ENCODE measurements around the gene MAP3K3. TPM values are rescaled to one million over a fixed set of nuclear protein-coding genes. Genes with fewer than 3 reads are reported as not detected.

MAP3K3 gene
- total and polyA plus RNA-seq, 9 of the 15 experiments (the other 6 are each of a cell fraction or from before 2014, with no cell fraction given), result 0.69 to 16.5 (median 12.1) TPM

DNA sequence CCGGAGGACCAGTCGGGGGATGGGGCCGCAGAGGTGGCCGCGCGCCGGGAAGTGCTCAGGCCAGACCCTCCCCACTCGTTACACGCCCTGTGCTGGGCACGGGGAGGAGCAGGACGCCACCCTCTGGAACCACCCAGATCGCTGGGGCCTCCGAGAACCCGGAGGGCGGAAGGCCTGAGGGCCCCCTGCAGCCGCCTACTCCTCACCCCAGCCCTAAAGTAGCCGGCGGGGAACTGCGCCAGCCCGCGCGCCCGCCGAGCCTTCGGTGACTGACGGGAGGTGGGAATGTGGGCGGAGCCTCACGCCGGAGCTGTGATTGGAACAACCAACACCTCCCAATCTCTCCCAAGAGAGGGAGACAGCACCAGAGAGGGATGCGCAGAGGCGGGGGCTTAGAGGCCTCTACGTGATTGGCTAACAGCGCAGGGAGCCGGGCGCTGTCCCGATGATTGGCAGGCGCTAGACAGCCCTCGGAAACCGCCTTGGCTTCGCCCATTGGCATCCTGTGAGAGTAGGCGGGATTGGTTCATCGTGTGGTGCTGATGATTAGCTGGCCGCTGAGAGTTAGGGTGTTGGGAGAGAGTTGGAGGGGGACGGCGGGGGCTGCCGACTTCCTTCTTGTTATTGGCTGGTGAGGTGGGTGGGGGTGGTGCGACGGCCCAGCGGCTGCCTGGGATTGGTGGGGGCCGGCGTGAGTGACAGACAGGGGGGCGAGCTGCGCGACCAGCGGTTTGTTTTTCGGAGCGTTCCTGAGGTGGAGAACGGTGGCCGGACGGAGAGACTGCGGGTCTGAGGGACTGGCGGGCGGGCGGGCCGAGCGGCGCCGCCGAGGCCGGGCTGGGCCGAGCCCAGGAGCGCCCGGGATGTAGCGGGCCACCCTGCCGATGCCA, at the start of gene MAP3K3 (continued):
- TF ChIP-seq, protein P1, sequence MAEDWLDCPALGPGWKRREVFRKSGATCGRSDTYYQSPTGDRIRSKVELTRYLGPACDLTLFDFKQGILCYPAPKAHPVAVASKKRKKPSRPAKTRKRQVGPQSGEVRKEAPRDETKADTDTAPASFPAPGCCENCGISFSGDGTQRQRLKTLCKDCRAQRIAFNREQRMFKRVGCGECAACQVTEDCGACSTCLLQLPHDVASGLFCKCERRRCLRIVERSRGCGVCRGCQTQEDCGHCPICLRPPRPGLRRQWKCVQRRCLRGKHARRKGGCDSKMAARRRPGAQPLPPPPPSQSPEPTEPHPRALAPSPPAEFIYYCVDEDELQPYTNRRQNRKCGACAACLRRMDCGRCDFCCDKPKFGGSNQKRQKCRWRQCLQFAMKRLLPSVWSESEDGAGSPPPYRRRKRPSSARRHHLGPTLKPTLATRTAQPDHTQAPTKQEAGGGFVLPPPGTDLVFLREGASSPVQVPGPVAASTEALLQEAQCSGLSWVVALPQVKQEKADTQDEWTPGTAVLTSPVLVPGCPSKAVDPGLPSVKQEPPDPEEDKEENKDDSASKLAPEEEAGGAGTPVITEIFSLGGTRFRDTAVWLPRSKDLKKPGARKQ (CRISPR knock-in tag; IDR thresholded peaks at IDR 0.05), result no peak
- TF ChIP-seq NR2F6 (CRISPR knock-in tag; IDR thresholded peaks at IDR 0.05) (no peak), CAMTA2 (CRISPR knock-in tag; conservative IDR thresholded peaks at IDR 0.05) (no peak), SNRNP70 (optimal IDR thresholded peaks at IDR 0.05; ENCODE audit: low read depth, low read length) (no peak), HMG20B (CRISPR knock-in tag; IDR thresholded peaks at IDR 0.05) (no peak), HDAC3 (IDR thresholded peaks at IDR 0.05; ENCODE audit: borderline replicate concordance, partially characterized antibody) (no peak), GABPB1 (CRISPR knock-in tag; IDR thresholded peaks at IDR 0.05) (0 out of 2 replicates have a peak, but pooled peaks have one; percentile 30), ZEB2 (IDR thresholded peaks at IDR 0.05) (peak; percentile 36; the same call in 1 of the 2 replicates), ZNF311 (CRISPR knock-in tag; IDR thresholded peaks at IDR 0.05) (no peak), ZNF274 (IDR thresholded peaks at IDR 0.05; ENCODE audit: borderline replicate concordance, low read depth, low read length) (no peak), HDAC1 (IDR thresholded peaks at IDR 0.05) (peak in 1 of 2 experiments; percentile 57; a peak in 1 of 4 replicates), DACH1 (IDR thresholded peaks at IDR 0.05; ENCODE audit: partially characterized antibody) (no peak), ZC3H8 (IDR thresholded peaks at IDR 0.05) (no peak), PYGO2 (tag; IDR thresholded peaks at IDR 0.05) (no peak), SNIP1 (IDR thresholded peaks at IDR 0.05; ENCODE audit: low read depth) (no peak), IFI16 (CRISPR knock-in tag; IDR thresholded peaks at IDR 0.05) (no peak), ZNF586 (CRISPR knock-in tag; conservative IDR thresholded peaks at IDR 0.05) (no peak), POLR2AphosphoS2 (IDR thresholded peaks at IDR 0.05; ENCODE audit: low read length) (no peak), TGIF2 (CRISPR knock-in tag; IDR thresholded peaks at IDR 0.05) (no peak)
- TF ChIP-seq, protein P2, sequence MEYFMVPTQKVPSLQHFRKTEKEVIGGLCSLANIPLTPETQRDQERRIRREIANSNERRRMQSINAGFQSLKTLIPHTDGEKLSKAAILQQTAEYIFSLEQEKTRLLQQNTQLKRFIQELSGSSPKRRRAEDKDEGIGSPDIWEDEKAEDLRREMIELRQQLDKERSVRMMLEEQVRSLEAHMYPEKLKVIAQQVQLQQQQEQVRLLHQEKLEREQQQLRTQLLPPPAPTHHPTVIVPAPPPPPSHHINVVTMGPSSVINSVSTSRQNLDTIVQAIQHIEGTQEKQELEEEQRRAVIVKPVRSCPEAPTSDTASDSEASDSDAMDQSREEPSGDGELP (CRISPR knock-in tag; IDR thresholded peaks at IDR 0.05; ENCODE audit: borderline replicate concordance), result peak; percentile 58
- TF ChIP-seq, protein P3, sequence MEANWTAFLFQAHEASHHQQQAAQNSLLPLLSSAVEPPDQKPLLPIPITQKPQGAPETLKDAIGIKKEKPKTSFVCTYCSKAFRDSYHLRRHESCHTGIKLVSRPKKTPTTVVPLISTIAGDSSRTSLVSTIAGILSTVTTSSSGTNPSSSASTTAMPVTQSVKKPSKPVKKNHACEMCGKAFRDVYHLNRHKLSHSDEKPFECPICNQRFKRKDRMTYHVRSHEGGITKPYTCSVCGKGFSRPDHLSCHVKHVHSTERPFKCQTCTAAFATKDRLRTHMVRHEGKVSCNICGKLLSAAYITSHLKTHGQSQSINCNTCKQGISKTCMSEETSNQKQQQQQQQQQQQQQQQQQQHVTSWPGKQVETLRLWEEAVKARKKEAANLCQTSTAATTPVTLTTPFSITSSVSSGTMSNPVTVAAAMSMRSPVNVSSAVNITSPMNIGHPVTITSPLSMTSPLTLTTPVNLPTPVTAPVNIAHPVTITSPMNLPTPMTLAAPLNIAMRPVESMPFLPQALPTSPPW (CRISPR knock-in tag; IDR thresholded peaks at IDR 0.05), result peak; percentile 99
- TF ChIP-seq, protein P4, sequence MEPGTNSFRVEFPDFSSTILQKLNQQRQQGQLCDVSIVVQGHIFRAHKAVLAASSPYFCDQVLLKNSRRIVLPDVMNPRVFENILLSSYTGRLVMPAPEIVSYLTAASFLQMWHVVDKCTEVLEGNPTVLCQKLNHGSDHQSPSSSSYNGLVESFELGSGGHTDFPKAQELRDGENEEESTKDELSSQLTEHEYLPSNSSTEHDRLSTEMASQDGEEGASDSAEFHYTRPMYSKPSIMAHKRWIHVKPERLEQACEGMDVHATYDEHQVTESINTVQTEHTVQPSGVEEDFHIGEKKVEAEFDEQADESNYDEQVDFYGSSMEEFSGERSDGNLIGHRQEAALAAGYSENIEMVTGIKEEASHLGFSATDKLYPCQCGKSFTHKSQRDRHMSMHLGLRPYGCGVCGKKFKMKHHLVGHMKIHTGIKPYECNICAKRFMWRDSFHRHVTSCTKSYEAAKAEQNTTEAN (CRISPR knock-in tag; IDR thresholded peaks at IDR 0.05), result no peak
